BE2C (cell line): Measurements from ENCODE around the gene TMEM181.
A peak's percentile ranks its signal among the peaks of the same experiment; 100 is the strongest.
"Not testable (repeated sequence)": the region's sequence is repeated elsewhere in the genome, so short reads cannot be mapped to it uniquely, and the experiment has no call there.

ENCODE experiments used
- DNase-seq: peaks from one replicate; pipeline ENCODE4 v3.0.0-alpha.2; 2020
- H3K27me3 ChIP-seq: fragments of 250-450 bp; sonication (Bioruptor Pico); 2 replicates; pipeline ENCODE4 v1.5.1; 2020; ENCODE audit warnings: mild to moderate bottlenecking
- H3K36me3 ChIP-seq: fragments of 250-450 bp; sonication (Bioruptor Pico); 2 replicates; pipeline ENCODE4 v1.5.1; 2020; ENCODE audit warnings: mild to moderate bottlenecking
- H3K4me1 ChIP-seq: fragments of 250-450 bp; sonication (Bioruptor Pico); 2 replicates; pipeline ENCODE4 v1.5.1; 2020
- H3K4me3 ChIP-seq: 2 replicates; pipeline ENCODE4 v1.5.1; 2011; ENCODE audit warnings: low read depth, low read length
- H3K9me3 ChIP-seq: fragments of 250-450 bp; sonication (Bioruptor Pico); 2 replicates; pipeline ENCODE4 v1.5.1; 2020
- CTCF ChIP-seq: IDR thresholded peaks from 2 replicates; pipeline ENCODE4 v1.5.1; 2012; ENCODE audit warnings: mild to moderate bottlenecking, low read depth, low read length

The TMEM181 gene

GRCh38 chr6:158653577-158654354 is 93.9 kb downstream of the TMEM181 start:
- no peaks in the 10 kb centered on the region for H3K36me3 ChIP-seq
- no peak for DNase-seq
- no peaks in the 10 kb centered on the region for H3K9me3 ChIP-seq
- no peak overlapping the region for H3K4me3 ChIP-seq
- peaks cover 24% of the 10 kb centered on the region for H3K4me1 ChIP-seq
- no peaks in the 10 kb centered on the region for H3K27me3 ChIP-seq
- no peak for TF ChIP-seq CTCF

- Histone ChIP-seq H3K9me3 (no peaks in the 10 kb centered on the region), H3K36me3 (no peaks in the 10 kb centered on the region), H3K4me3 (no peak overlapping the region), H3K27me3 (no peaks in the 10 kb centered on the region), H3K4me1 (peaks cover 23% of the 10 kb centered on the region)
- TF ChIP-seq CTCF = no peak
- DNase-seq = peak; percentile 85
Measured at GRCh38 chr6:158654498-158654897, 94.6 kb downstream of the TMEM181 start.

- Histone ChIP-seq H3K27me3 (no peaks in the 10 kb centered on the region), H3K4me3 (no peak overlapping the region), H3K36me3 (no peaks in the 10 kb centered on the region), H3K9me3 (no peaks in the 10 kb centered on the region), H3K4me1 (peaks cover 18% of the 10 kb centered on the region)
- no peak for DNase-seq
- no peak for TF ChIP-seq CTCF
Measured at GRCh38 chr6:158654960-158655489, 95.1 kb downstream of the TMEM181 start.

GRCh38 chr6:158655569-158656450 is 95.9 kb downstream of the TMEM181 start:
- TF ChIP-seq CTCF = no peak
- peaks cover 18% of the 10 kb centered on the region for H3K4me1 ChIP-seq
- no peaks in the 10 kb centered on the region for H3K27me3 ChIP-seq
- H3K9me3 ChIP-seq = no peaks in the 10 kb centered on the region
- H3K36me3 ChIP-seq = no peaks in the 10 kb centered on the region
- no peak overlapping the region for H3K4me3 ChIP-seq
- no peak for DNase-seq

GRCh38 chr6:158656986-158657385 is 97.1 kb downstream of the TMEM181 start:
- not testable (repeated sequence) for DNase-seq, H3K9me3 ChIP-seq, H3K36me3 ChIP-seq, H3K4me3 ChIP-seq, H3K27me3 ChIP-seq
- H3K4me1 ChIP-seq = peaks cover 18% of the 10 kb centered on the region

GRCh38 chr6:158660333-158660754 is 100.5 kb downstream of the TMEM181 start:
- no peaks in the 10 kb centered on the region for H3K36me3 ChIP-seq
- no peak for DNase-seq
- no peaks in the 10 kb centered on the region for H3K27me3 ChIP-seq
- TF ChIP-seq CTCF = peak; percentile 77
- H3K9me3 ChIP-seq = no peaks in the 10 kb centered on the region
- H3K4me1 ChIP-seq = no peaks in the 10 kb centered on the region
- no peak overlapping the region for H3K4me3 ChIP-seq
